Measurements from ENCODE around the gene ARPC1B.

ARPC1B gene

DNA sequence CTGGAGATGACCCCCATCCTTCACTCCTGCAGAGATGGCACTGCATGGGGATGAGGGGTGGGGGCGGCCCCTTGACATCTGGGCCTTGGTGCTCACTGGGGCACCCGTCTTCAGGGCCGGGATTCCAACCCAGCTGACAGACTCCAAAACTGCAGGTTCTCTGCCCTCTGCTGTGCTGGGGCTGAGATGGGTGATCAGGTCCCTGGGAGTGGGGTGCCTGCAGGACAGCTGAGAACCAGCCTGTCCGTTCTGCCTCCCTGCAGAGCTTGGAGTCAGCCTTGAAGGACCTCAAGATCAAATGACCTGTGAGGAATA lies 19.6 kb downstream of the ARPC1B start:
- intact Hi-C loops (cut with DNase I; ENCODE audit: low total_unique reads), result no loop called here
- peaks cover 28 to 70% (median 51%) of the 10 kb centered on the region in 3 donors for H3K36me3 ChIP-seq

DNA sequence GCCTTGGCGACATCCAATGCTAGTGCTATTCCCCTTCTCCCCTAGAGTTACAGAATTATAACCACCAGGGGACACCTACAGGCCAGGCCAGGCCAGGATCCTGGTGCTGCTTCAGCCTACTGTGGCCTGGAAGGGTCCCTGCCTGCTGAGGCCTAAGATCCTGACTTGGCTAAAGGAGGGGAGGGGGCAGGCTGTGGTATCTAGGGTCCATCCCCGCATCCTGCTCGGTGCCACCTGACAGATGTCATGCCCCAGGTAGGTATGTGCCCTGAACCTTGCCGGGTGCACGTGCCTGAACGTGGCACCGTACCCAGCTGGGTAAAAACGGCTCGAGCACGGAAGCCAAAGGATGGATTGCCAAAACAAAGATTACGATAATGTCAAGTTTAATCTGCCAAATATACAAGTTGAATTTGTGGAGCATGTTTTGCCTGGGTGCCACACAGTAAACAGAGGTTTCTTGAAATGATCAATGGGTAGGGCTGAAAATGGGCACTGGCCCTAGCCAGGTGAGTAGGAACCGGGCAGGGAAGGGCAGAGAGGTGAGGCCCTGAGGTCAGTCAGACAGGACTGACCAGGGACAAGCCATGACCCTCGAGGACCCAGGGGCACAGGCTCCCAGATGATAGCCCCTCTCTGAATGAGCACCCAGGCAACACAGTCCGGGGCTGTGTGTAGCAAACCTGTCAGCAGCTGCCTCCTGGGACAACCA lies 21.2 kb downstream of the ARPC1B start:
- intact Hi-C loops (cut with DNase I; ENCODE audit: low total_unique reads), result no loop called here
- TF ChIP-seq, protein P1, sequence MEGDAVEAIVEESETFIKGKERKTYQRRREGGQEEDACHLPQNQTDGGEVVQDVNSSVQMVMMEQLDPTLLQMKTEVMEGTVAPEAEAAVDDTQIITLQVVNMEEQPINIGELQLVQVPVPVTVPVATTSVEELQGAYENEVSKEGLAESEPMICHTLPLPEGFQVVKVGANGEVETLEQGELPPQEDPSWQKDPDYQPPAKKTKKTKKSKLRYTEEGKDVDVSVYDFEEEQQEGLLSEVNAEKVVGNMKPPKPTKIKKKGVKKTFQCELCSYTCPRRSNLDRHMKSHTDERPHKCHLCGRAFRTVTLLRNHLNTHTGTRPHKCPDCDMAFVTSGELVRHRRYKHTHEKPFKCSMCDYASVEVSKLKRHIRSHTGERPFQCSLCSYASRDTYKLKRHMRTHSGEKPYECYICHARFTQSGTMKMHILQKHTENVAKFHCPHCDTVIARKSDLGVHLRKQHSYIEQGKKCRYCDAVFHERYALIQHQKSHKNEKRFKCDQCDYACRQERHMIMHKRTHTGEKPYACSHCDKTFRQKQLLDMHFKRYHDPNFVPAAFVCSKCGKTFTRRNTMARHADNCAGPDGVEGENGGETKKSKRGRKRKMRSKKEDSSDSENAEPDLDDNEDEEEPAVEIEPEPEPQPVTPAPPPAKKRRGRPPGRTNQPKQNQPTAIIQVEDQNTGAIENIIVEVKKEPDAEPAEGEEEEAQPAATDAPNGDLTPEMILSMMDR (IDR thresholded peaks at IDR 0.05), result no peak
- Histone ChIP-seq H3K36me3 (peaks cover 36 to 70% (median 52%) of the 10 kb centered on the region in 3 donors), H3K4me3 (no peak overlapping the region), H3K27me3 (no peaks in the 10 kb centered on the region), H3K9me3 (no peaks in the 10 kb centered on the region), H3K4me1 (peaks cover 0 to 27% (median 17%) of the 10 kb centered on the region in 4 donors), H3K27ac (peak overlapping the region in 1 of 2 donors; percentile 47)
- no peak for DNase-seq

More for the DNA sequence above, 19.6 kb downstream of the ARPC1B start:
- H3K4me3 ChIP-seq, result no peak overlapping the region
- H3K27ac ChIP-seq, result peak overlapping the region in 1 of 2 donors; percentile 74
- TF ChIP-seq, protein P1 (IDR thresholded peaks at IDR 0.05), result no peak
- no peaks in the 10 kb centered on the region for H3K9me3 ChIP-seq
- DNase-seq, result no peak
- H3K4me1 ChIP-seq, result peaks cover 0 to 27% (median 17%) of the 10 kb centered on the region in 4 donors
- no peaks in the 10 kb centered on the region for H3K27me3 ChIP-seq

DNA sequence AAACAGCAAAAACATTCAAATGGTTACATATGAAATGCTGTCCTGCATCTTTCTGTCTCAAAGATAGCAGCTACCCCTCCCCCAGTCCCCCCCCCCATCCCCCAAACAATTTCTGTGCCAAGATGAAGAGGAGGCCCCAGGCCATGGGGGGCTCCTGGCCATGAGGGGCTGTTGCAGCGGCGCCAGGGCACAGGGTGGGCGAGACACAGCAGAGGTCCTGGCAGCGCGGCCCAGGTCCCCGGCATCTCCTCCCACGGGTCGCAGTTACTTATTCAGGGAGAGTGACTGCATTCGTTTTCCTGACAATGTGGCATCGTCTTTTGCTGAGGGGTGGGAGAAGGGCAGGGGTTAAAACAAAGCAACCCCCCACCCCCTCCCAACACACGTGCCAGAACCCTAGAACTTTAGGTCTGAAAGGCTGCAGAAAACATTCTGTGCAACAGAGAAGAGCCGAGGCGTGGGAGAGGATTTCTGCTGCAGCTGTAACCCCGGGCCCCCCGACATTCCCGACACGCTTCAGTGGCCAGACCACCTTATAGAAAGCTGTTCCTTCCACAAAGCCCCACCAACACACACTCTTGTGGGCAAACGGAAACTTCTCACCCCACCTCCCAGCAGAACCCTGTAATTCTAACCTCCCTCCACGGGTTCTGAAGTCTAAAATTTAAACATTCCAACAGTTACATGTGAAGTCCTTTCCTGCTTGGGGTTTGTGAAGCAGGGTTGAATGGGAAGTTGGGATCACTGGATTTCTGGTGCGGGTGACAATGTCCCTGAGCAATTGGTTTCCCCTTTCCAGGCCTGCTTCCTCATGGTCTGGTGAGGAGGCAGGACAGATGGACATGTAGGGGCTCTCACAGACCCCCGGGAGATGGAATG lies 22.1 kb downstream of the ARPC1B start:
- Histone ChIP-seq H3K4me3 (no peak overlapping the region), H3K4me1 (peaks cover 0 to 27% (median 17%) of the 10 kb centered on the region in 4 donors), H3K36me3 (peaks cover 39 to 73% (median 52%) of the 10 kb centered on the region in 3 donors), H3K9me3 (no peaks in the 10 kb centered on the region), H3K27me3 (no peaks in the 10 kb centered on the region), H3K27ac (no peak overlapping the region)
- no peak for DNase-seq
- intact Hi-C loops (cut with DNase I; ENCODE audit: low total_unique reads), result no loop called here
- TF ChIP-seq, protein P1 (IDR thresholded peaks at IDR 0.05), result no peak

DNA sequence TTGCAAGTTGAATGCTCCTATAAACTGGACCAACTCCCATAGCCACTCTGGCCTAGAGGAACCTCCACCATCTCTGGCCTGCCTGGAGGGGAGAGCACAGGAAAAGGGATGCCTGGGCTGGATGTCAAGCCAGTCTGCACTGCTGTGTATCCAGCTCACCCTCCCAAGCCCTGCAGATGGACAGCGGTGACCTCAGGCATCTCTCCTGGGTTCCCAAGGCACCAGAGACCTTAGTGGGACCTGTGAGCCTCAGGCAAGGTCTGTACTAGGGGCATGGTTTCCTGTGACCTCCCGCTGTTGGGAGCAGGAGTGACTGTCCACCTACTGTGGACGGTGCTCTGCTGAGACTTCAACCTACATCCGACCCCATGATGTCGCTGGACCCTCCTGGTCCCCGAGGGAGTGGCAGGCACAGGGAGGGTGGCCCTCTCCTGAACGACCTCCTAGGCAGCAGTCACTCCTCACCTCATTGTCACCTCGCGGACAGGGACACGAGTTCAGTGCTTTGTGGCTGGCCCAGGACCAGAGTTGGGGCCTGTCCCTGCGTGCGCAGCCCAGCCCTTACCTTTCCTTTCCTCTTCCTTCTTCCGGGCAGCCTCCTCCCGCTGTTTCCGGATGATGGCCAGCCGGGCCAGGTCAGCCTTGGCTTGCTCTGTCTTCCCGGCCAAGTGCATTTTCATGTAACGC lies 22.9 kb downstream of the ARPC1B start:
- intact Hi-C loops (cut with DNase I; ENCODE audit: low total_unique reads), result no loop called here
- H3K9me3 ChIP-seq, result no peaks in the 10 kb centered on the region
- peaks cover 0 to 23% (median 13%) of the 10 kb centered on the region in 4 donors for H3K4me1 ChIP-seq
- H3K27ac ChIP-seq, result no peak overlapping the region
- TF ChIP-seq, protein P1 (IDR thresholded peaks at IDR 0.05), result no peak
- H3K4me3 ChIP-seq, result no peak overlapping the region
- no peaks in the 10 kb centered on the region for H3K27me3 ChIP-seq
- peaks cover 39 to 80% (median 60%) of the 10 kb centered on the region in 3 donors for H3K36me3 ChIP-seq
- no peak for DNase-seq

DNA sequence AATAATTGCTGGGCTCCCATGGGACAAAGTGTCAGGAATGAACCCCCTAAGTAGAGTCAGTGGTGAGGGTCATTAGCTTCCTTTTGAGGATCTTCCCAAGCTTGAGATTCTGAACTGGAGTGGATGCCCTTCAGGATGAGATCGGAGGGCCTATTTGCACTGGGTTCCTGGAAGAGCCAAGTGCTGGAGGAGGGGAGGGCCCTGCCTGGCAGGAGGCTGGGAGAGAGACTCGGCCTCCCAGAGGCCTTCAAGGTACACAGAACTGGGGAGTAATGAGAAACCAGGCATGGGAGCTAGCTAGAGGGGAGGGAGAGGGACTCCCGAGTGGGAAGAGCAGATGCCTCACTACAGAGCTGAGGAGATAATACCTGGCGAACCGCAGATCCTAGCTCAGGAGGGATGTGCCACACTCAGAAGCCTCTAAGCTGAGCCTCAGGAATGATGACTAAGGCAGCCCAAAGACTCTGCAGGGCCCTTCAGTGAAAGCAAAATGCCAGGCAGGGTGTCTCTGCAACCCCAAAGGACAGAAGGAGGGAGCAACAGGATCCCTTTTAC lies 24.4 kb downstream of the ARPC1B start:
- Histone ChIP-seq H3K27me3 (no peaks in the 10 kb centered on the region), H3K27ac (no peak overlapping the region), H3K9me3 (no peaks in the 10 kb centered on the region), H3K4me3 (no peak overlapping the region), H3K36me3 (peaks cover 51 to 96% (median 71%) of the 10 kb centered on the region in 3 donors), H3K4me1 (peaks cover 0 to 11% (median under 1%) of the 10 kb centered on the region in 4 donors)
- intact Hi-C loops (cut with DNase I; ENCODE audit: low total_unique reads), result no loop called here
- no peak for DNase-seq
- TF ChIP-seq, protein P1 (IDR thresholded peaks at IDR 0.05), result no peak
